ENCODE data around the gene FCRL5.

DNA sequence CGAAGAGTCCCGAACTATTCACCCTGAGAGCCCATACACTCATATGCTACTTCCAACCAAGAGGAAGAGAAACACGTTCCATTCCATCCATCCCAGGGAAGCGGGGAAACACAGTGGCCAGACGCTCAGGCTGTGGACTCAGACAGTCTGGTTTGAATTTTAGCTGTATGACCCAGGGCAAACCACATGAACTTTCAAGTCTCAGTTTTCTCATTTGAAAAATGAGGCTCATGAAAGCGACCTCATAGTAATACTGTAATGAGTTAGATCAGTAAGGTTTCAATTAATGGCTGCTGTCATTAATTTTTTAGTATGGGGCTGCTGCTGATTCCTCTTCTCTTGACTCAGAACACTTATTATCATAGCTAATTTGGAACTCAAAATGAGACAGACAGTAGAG, 44.1 kb upstream of the FCRL5 start:
- TF ChIP-seq, protein P1, sequence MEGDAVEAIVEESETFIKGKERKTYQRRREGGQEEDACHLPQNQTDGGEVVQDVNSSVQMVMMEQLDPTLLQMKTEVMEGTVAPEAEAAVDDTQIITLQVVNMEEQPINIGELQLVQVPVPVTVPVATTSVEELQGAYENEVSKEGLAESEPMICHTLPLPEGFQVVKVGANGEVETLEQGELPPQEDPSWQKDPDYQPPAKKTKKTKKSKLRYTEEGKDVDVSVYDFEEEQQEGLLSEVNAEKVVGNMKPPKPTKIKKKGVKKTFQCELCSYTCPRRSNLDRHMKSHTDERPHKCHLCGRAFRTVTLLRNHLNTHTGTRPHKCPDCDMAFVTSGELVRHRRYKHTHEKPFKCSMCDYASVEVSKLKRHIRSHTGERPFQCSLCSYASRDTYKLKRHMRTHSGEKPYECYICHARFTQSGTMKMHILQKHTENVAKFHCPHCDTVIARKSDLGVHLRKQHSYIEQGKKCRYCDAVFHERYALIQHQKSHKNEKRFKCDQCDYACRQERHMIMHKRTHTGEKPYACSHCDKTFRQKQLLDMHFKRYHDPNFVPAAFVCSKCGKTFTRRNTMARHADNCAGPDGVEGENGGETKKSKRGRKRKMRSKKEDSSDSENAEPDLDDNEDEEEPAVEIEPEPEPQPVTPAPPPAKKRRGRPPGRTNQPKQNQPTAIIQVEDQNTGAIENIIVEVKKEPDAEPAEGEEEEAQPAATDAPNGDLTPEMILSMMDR (IDR thresholded peaks at IDR 0.05; ENCODE audit: low read depth, low read length), result no peak
- TF ChIP-seq POLR2A (IDR thresholded peaks at IDR 0.05; ENCODE audit: extremely low read depth, insufficient read length), result no peak
- TF ChIP-seq, protein P2, sequence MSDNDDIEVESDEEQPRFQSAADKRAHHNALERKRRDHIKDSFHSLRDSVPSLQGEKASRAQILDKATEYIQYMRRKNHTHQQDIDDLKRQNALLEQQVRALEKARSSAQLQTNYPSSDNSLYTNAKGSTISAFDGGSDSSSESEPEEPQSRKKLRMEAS (IDR thresholded peaks at IDR 0.05; ENCODE audit: low read depth, low read length), result no peak
